ENCODE measurements around the gene RUBCN.
"Not testable (repeated sequence)": the region's sequence is repeated elsewhere in the genome, so short reads cannot be mapped to it uniquely, and the experiment has no call there.

RUBCN gene

DNA sequence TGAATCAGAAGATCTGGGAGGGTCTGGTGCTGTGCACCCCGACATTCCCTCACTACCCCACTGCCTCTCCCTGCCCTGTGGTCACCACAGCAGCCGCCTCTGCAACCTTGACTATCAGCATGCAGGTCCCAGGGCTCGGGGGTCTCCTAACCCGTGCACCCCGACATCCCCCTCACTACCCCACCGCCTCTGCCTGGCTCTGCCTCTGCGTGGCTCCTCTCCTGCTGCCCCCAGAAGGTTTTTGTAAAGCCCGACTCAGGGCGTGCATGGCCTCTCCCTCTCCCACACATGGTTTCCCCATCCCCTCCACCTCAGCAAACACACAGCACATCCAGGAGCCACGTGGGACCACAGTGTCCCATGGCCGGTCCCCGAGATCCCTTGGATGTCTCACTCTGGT lies 79.7 kb downstream of the RUBCN start:
- DNase-seq = not testable (repeated sequence)

DNA sequence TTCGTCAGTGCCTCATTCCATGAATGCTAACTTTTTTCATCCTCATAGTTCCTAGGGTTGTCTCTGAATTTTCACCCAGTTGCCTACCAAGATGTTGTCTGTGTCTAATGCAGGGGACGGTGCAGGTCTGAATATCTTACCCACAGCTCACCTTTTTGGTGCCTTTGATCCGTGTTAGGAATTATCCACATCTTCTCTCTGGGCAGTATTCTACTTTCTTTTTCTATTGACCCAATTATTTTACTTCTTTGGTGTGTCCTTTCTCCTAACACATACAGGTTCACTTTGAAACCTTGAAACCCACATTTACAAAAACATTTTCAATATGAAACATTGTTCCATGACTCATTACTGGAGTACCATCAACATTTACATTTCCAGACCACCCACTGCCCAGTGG lies 80.6 kb downstream of the RUBCN start:
- not testable (repeated sequence) for DNase-seq

DNA sequence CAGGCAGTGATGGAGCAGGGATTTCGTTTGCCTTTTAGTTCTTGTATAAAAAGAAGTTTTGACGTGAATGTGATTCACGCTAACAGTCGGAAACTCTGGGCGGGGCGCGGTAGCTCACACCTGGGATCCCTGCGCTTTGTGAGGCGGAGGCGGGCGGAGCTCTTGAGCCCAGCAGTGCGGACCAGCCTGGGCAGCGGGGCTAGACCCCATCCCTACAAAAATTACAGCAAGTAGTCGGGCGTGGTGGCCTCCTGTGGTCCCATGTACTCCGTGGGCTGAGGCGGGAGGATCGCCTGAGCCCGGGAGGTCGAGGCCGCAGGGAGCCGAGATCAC lies 81.7 kb downstream of the RUBCN start:
- not testable (repeated sequence) for DNase-seq

GRCh38 chr3:197654090-197654997 lies 82.4 kb downstream of the RUBCN start:
- DNase-seq = peak; percentile 46

- not testable (repeated sequence) for DNase-seq
Observed at GRCh38 chr3:197652860-197653259, 83.8 kb downstream of the RUBCN start.

DNA sequence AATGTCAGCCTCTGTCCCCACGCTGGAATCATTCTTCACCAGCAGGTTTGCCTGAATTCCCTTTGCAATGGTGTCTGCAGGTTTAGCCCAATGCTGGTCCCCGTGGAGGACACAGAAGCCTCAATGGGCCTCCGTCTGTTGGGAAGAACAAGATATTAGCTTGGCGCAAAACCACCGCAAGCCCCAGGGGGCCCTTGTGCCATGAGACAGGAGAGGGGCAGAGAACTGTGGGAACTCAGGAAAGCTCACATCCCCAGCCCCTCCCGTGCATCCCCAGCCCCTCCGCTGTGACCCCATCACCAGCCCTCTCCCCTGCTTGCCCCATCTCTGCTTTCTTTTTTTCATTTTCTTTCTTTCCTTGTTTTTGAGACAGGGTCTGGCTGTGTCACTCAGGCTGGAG lies 89.1 kb downstream of the RUBCN start:
- DNase-seq = not testable (repeated sequence)

DNA sequence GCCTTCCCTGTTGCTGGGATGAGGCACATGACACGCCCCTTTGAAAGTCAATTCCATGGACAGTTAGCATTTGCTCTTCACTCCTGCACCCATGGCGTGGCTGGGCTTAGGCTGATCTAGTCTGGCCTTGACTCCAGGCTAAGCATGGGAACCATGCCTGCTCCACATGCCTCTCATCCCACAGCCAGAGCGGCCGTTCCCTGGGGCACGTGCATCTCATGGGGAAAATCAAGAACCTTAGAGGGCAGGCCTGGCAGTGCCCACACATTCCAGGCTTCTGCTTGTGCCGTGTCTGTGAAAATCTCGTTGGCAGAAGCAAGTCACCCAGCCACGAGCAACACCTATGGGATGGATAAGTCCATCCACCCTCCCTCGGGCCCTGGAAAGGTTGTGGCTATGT lies 89.5 kb downstream of the RUBCN start:
- DNase-seq = not testable (repeated sequence)

DNA sequence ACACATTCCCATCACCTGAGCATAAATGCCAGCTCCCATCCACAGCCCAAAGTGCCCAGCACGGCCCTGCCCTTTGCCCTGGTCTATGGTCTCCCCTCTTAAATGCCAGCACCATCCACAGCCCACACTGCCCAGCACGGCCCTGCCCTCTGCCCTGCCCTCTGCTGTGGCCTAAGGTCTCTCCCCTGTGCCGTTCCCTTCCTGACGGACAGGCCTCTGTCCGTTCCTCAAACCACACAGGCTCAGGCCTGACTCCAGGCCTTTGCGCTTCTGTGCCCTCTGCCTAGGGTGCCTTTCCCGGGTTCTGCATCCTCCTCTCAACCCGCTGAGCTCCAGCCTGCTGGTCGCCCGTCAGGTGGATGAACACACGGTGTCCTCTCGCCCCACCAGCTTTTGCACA lies 90.4 kb downstream of the RUBCN start:
- DNase-seq = not testable (repeated sequence)

- not testable (repeated sequence) for DNase-seq
Observed at GRCh38 chr3:197637556-197637955, 99.1 kb downstream of the RUBCN start.

DNA sequence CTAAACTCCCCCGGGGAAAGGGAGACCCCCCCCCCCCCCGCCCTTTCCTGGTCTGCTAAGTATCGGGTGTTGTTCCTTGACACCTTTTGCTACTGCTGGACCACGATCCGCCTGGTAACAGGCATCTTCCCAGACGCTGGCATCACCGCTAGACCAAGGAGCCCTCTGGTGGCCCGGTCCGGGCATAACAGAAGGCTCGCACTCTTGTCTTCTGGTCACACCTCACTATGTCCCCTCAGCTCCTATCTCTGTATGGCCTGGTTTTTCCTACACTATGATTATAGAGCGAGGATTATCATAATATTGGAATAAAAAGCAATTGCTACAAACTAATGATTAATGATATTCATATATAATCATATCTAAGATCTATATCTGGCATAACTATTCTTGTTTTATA lies 104.7 kb downstream of the RUBCN start:
- not testable (repeated sequence) for DNase-seq

DNA sequence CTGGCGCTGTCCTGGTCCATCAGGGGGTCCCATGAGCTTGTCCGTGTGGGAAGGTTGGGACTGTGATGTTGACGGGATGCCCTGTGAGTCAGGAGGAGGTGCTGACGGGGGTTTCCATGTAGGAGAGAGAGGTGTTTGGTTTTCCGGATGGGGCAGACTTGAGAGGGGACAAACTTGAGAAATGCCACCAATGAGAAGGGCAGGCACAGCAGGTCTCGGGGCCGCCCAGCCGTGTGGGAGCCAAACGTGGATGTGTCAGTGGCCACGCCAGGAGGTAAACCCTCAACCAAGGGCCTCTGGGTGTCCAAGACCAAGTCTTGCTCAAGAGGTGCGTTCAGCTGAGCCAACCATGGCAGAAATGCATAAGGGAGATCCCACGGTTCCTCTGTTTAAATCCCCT lies 105.9 kb downstream of the RUBCN start:
- not testable (repeated sequence) for DNase-seq

DNA sequence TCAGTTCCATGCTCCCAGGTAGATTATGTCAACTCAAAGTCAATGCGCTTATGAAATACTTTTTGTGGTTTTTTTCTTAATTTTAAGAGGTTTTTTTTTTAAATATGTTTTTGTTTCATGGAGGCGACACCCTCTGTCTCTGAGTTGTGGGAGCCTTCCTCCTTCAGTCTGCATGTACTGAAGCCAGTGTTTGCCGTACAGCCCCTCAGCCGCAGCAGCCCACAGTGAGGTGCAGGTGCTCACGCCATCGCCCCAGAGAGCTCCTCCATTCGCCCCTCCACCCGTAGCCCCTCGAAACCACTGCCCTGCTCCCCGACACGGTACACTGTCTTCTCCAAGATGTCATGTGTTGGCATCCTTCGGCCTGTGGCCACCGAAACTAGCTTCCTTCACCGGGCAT lies 107.4 kb downstream of the RUBCN start:
- not testable (repeated sequence) for DNase-seq

GRCh38 chr3:197627772-197628523 lies 108.8 kb downstream of the RUBCN start:
- peak; percentile 89 for DNase-seq

GRCh38 chr3:197627158-197627771 lies 109.4 kb downstream of the RUBCN start:
- not testable (repeated sequence) for DNase-seq

GRCh38 chr3:197626404-197627157 lies 110.1 kb downstream of the RUBCN start:
- not testable (repeated sequence) for DNase-seq

- not testable (repeated sequence) for DNase-seq
Observed at GRCh38 chr3:197621478-197621877, 115.2 kb downstream of the RUBCN start.

Data from stimulated activated CD4-positive, alpha-beta T cell treated with anti-CD3 and anti-CD28 coated beads, Interleukin-4, amount 100 ng/mL, for 1 hour (primary cell).